ENCODE measurements around the gene SLC7A7. TPM values are rescaled to one million over a fixed set of nuclear protein-coding genes. Genes with fewer than 3 reads are reported as not detected.

The SLC7A7 gene
- total and polyA plus RNA-seq, 2 experiments from 2014 or later = 3.6 to 4.1 TPM

DNA sequence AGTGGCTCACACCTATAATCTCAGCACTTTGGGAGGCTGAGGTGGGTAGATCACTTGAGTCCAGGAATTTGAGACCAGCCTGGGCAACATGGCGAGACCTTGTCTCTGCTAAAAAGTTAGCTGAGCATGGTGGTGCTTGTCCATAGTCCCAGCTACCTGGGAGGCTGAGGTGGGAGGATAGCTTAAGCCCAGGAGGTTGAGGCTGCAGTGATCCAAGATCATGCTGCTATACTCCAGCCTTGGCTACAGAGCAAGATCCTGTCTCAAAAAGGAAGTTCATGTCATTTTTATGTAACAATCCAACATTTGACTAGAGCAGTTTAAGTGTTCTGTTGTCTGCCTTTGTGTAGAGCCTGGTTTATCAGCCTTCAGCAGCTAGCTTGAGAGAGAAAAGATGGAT is 42.5 kb downstream of the SLC7A7 start:
- Mint-ChIP-seq H3K4me1 (peaks cover 7% of the 10 kb centered on the region), H3K36me3 (ENCODE audit: low read depth) (peaks cover 69% of the 10 kb centered on the region), H3K27me3 (ENCODE audit: insufficient read depth, low read depth, poor library complexity) (peaks cover 7% of the 10 kb centered on the region), H3K27ac (no peak overlapping the region), H3K4me3 (no peak overlapping the region), H3K9me3 (no peaks in the 10 kb centered on the region)
- 0 out of 2 replicates have a peak, but pooled peaks cover 4% of the 10 kb centered on the region for H3F3A ChIP-seq (replicated peaks; ENCODE audit: low read depth)
- H3K4me2 ChIP-seq = no peak overlapping the region
- no peak overlapping the region for H2AFZ ChIP-seq
- no peaks in the 10 kb centered on the region for H3K9me2 ChIP-seq (ENCODE audit: insufficient read depth)
- H4K20me1 ChIP-seq (replicated peaks; ENCODE audit: insufficient read depth) = no peaks in the 10 kb centered on the region
- DNase-seq (ENCODE audit: low spot score) (no peak), ATAC-seq (no peak)
- TF ChIP-seq STAT1 (IDR thresholded peaks at IDR 0.05; ENCODE audit: unreplicated experiment) = no peak
- TF ChIP-seq POLR2AphosphoS5 (IDR thresholded peaks at IDR 0.05; ENCODE audit: low read depth) = no peak
- no peak for TF ChIP-seq CREB1 (CRISPR knock-in tag; IDR thresholded peaks at IDR 0.05; ENCODE audit: low read depth)
- TF ChIP-seq ZNF114 (CRISPR knock-in tag; IDR thresholded peaks at IDR 0.05) = no peak
- TF ChIP-seq, protein P1, sequence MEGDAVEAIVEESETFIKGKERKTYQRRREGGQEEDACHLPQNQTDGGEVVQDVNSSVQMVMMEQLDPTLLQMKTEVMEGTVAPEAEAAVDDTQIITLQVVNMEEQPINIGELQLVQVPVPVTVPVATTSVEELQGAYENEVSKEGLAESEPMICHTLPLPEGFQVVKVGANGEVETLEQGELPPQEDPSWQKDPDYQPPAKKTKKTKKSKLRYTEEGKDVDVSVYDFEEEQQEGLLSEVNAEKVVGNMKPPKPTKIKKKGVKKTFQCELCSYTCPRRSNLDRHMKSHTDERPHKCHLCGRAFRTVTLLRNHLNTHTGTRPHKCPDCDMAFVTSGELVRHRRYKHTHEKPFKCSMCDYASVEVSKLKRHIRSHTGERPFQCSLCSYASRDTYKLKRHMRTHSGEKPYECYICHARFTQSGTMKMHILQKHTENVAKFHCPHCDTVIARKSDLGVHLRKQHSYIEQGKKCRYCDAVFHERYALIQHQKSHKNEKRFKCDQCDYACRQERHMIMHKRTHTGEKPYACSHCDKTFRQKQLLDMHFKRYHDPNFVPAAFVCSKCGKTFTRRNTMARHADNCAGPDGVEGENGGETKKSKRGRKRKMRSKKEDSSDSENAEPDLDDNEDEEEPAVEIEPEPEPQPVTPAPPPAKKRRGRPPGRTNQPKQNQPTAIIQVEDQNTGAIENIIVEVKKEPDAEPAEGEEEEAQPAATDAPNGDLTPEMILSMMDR (conservative IDR thresholded peaks at IDR 0.05; ENCODE audit: low read depth in 2 of 2) = no peak
- TF ChIP-seq EZH2 (IDR thresholded peaks at IDR 0.05; ENCODE audit: low read depth, unreplicated experiment) = no peak
- TF ChIP-seq, protein P2, sequence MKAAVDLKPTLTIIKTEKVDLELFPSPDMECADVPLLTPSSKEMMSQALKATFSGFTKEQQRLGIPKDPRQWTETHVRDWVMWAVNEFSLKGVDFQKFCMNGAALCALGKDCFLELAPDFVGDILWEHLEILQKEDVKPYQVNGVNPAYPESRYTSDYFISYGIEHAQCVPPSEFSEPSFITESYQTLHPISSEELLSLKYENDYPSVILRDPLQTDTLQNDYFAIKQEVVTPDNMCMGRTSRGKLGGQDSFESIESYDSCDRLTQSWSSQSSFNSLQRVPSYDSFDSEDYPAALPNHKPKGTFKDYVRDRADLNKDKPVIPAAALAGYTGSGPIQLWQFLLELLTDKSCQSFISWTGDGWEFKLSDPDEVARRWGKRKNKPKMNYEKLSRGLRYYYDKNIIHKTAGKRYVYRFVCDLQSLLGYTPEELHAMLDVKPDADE (IDR thresholded peaks at IDR 0.05) = no peak
- no peak for TF ChIP-seq ZNF331 (CRISPR knock-in tag; IDR thresholded peaks at IDR 0.05; ENCODE audit: low read depth)
- TF ChIP-seq, protein P3, sequence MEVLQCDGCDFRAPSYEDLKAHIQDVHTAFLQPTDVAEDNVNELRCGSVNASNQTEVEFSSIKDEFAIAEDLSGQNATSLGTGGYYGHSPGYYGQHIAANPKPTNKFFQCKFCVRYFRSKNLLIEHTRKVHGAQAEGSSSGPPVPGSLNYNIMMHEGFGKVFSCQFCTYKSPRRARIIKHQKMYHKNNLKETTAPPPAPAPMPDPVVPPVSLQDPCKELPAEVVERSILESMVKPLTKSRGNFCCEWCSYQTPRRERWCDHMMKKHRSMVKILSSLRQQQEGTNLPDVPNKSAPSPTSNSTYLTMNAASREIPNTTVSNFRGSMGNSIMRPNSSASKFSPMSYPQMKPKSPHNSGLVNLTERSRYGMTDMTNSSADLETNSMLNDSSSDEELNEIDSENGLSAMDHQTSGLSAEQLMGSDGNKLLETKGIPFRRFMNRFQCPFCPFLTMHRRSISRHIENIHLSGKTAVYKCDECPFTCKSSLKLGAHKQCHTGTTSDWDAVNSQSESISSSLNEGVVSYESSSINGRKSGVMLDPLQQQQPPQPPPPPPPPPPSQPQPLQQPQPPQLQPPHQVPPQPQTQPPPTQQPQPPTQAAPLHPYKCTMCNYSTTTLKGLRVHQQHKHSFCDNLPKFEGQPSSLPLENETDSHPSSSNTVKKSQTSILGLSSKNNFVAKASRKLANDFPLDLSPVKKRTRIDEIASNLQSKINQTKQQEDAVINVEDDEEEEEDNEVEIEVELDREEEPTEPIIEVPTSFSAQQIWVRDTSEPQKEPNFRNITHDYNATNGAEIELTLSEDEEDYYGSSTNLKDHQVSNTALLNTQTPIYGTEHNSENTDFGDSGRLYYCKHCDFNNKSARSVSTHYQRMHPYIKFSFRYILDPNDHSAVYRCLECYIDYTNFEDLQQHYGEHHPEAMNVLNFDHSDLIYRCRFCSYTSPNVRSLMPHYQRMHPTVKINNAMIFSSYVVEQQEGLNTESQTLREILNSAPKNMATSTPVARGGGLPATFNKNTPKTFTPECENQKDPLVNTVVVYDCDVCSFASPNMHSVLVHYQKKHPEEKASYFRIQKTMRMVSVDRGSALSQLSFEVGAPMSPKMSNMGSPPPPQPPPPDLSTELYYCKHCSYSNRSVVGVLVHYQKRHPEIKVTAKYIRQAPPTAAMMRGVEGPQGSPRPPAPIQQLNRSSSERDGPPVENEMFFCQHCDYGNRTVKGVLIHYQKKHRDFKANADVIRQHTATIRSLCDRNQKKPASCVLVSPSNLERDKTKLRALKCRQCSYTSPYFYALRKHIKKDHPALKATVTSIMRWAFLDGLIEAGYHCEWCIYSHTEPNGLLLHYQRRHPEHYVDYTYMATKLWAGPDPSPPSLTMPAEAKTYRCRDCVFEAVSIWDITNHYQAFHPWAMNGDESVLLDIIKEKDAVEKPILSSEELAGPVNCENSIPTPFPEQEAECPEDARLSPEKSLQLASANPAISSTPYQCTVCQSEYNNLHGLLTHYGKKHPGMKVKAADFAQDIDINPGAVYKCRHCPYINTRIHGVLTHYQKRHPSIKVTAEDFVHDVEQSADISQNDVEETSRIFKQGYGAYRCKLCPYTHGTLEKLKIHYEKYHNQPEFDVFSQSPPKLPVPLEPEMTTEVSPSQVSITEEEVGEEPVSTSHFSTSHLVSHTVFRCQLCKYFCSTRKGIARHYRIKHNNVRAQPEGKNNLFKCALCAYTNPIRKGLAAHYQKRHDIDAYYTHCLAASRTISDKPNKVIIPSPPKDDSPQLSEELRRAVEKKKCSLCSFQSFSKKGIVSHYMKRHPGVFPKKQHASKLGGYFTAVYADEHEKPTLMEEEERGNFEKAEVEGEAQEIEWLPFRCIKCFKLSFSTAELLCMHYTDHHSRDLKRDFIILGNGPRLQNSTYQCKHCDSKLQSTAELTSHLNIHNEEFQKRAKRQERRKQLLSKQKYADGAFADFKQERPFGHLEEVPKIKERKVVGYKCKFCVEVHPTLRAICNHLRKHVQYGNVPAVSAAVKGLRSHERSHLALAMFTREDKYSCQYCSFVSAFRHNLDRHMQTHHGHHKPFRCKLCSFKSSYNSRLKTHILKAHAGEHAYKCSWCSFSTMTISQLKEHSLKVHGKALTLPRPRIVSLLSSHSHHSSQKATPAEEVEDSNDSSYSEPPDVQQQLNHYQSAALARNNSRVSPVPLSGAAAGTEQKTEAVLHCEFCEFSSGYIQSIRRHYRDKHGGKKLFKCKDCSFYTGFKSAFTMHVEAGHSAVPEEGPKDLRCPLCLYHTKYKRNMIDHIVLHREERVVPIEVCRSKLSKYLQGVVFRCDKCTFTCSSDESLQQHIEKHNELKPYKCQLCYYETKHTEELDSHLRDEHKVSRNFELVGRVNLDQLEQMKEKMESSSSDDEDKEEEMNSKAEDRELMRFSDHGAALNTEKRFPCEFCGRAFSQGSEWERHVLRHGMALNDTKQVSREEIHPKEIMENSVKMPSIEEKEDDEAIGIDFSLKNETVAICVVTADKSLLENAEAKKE (CRISPR knock-in tag; IDR thresholded peaks at IDR 0.05) = no peak
- no peak for TF ChIP-seq JUNB (IDR thresholded peaks at IDR 0.05; ENCODE audit: unreplicated experiment)
- TF ChIP-seq, protein P4, sequence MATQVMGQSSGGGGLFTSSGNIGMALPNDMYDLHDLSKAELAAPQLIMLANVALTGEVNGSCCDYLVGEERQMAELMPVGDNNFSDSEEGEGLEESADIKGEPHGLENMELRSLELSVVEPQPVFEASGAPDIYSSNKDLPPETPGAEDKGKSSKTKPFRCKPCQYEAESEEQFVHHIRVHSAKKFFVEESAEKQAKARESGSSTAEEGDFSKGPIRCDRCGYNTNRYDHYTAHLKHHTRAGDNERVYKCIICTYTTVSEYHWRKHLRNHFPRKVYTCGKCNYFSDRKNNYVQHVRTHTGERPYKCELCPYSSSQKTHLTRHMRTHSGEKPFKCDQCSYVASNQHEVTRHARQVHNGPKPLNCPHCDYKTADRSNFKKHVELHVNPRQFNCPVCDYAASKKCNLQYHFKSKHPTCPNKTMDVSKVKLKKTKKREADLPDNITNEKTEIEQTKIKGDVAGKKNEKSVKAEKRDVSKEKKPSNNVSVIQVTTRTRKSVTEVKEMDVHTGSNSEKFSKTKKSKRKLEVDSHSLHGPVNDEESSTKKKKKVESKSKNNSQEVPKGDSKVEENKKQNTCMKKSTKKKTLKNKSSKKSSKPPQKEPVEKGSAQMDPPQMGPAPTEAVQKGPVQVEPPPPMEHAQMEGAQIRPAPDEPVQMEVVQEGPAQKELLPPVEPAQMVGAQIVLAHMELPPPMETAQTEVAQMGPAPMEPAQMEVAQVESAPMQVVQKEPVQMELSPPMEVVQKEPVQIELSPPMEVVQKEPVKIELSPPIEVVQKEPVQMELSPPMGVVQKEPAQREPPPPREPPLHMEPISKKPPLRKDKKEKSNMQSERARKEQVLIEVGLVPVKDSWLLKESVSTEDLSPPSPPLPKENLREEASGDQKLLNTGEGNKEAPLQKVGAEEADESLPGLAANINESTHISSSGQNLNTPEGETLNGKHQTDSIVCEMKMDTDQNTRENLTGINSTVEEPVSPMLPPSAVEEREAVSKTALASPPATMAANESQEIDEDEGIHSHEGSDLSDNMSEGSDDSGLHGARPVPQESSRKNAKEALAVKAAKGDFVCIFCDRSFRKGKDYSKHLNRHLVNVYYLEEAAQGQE (IDR thresholded peaks at IDR 0.05; ENCODE audit: unreplicated experiment) = no peak
- TF ChIP-seq EZH2phosphoT487 (IDR thresholded peaks at IDR 0.05; ENCODE audit: unreplicated experiment) = no peak
- peaks cover 5% of the 10 kb centered on the region for H3K4me1 ChIP-seq (ENCODE audit: insufficient read depth)
- H3K4me3 ChIP-seq = no peak overlapping the region
- peaks cover 41% of the 10 kb centered on the region for H3K36me3 ChIP-seq (ENCODE audit: insufficient read depth)
- H3K27ac ChIP-seq (ENCODE audit: low read depth) = no peak overlapping the region
- H3K27me3 ChIP-seq (ENCODE audit: insufficient read depth) = no peaks in the 10 kb centered on the region
- peaks cover 15% of the 10 kb centered on the region for H3K79me2 ChIP-seq (replicated peaks; ENCODE audit: insufficient read depth)
